ENCODE measurements around the gene GEMIN5.
A peak's percentile ranks its signal among the peaks of the same experiment; 100 is the strongest.

The GEMIN5 gene

GRCh38 chr5:154861946-154862345 is 76.1 kb downstream of the GEMIN5 start:
- Mint-ChIP-seq H3K27me3 (no peaks in the 10 kb centered on the region), H3K4me3 (peak overlapping the region; percentile 37 to 56), H3K9me3 (no peaks in the 10 kb centered on the region), H3K36me3 (ENCODE audit: insufficient read depth) (peaks cover 54% of the 10 kb centered on the region), H3K4me1 (ENCODE audit: low read depth in 2 of 2) (peaks cover 42 to 55% of the 10 kb centered on the region in 2 donors), H3K27ac (peak overlapping the region; percentile 96 to 99)
- ATAC-seq (replicated peaks) (no peak), DNase-seq (no peak)

GRCh38 chr5:154860765-154861164 is 77.2 kb downstream of the GEMIN5 start:
- no peak for ATAC-seq (replicated peaks)
- peak overlapping the region; percentile 91 to 98 for H3K4me3 Mint-ChIP-seq
- H3K27ac Mint-ChIP-seq = peak overlapping the region; percentile 96 to 99
- no peaks in the 10 kb centered on the region for H3K27me3 Mint-ChIP-seq
- peaks cover 42% of the 10 kb centered on the region for H3K36me3 Mint-ChIP-seq (ENCODE audit: insufficient read depth)
- no peaks in the 10 kb centered on the region for H3K9me3 Mint-ChIP-seq
- no peak for DNase-seq
- H3K4me1 Mint-ChIP-seq (ENCODE audit: low read depth in 2 of 2) = peaks cover 41 to 51% of the 10 kb centered on the region in 2 donors

GRCh38 chr5:154860123-154860522 is 77.9 kb downstream of the GEMIN5 start:
- H3K27me3 Mint-ChIP-seq = no peaks in the 10 kb centered on the region
- H3K36me3 Mint-ChIP-seq (ENCODE audit: insufficient read depth) = peaks cover 36% of the 10 kb centered on the region
- no peak for ATAC-seq (replicated peaks)
- H3K4me3 Mint-ChIP-seq = peak overlapping the region; percentile 91 to 98
- H3K4me1 Mint-ChIP-seq (ENCODE audit: low read depth in 2 of 2) = peaks cover 41 to 51% of the 10 kb centered on the region in 2 donors
- H3K27ac Mint-ChIP-seq = peak overlapping the region; percentile 96 to 99
- DNase-seq = no peak
- H3K9me3 Mint-ChIP-seq = no peaks in the 10 kb centered on the region

- H3K9me3 Mint-ChIP-seq = no peaks in the 10 kb centered on the region
- peak overlapping the region; percentile 91 to 98 for H3K4me3 Mint-ChIP-seq
- H3K27me3 Mint-ChIP-seq = no peaks in the 10 kb centered on the region
- peak overlapping the region; percentile 96 to 99 for H3K27ac Mint-ChIP-seq
- H3K36me3 Mint-ChIP-seq (ENCODE audit: insufficient read depth) = peaks cover 27% of the 10 kb centered on the region
- DNase-seq = peak in 1 of 3 experiments; percentile 21
- peaks cover 41 to 51% of the 10 kb centered on the region in 2 donors for H3K4me1 Mint-ChIP-seq (ENCODE audit: low read depth in 2 of 2)
- ATAC-seq (replicated peaks) = no peak
These were observed 78.8 kb downstream of the GEMIN5 start for GRCh38 chr5:154858972-154859871.

GRCh38 chr5:154858297-154858971 is 79.6 kb downstream of the GEMIN5 start, which contains the start of gene CNOT8:
CNOT8 (plus strand) TSS chr5:154858627; CDS start chr5:154863279, 4,652 bp downstream.
- H3K4me3 Mint-ChIP-seq = peak within 1 kb of the TSS; percentile 91 to 98
- peak within 1 kb of the TSS; percentile 96 to 99 for H3K27ac Mint-ChIP-seq

GRCh38 chr5:154857530-154858296 is 80.3 kb downstream of the GEMIN5 start:
- DNase-seq (peak; percentile 82 to 85 (median 84)), ATAC-seq (replicated peaks) (peak; percentile 63)
- H3K27me3 Mint-ChIP-seq = no peaks in the 10 kb centered on the region
- peak overlapping the region; percentile 91 to 98 for H3K4me3 Mint-ChIP-seq
- no peaks in the 10 kb centered on the region for H3K9me3 Mint-ChIP-seq
- H3K4me1 Mint-ChIP-seq (ENCODE audit: low read depth in 2 of 2) = peaks cover 34 to 47% of the 10 kb centered on the region in 2 donors
- H3K36me3 Mint-ChIP-seq (ENCODE audit: insufficient read depth) = peaks cover 20% of the 10 kb centered on the region
- peak overlapping the region; percentile 96 to 99 for H3K27ac Mint-ChIP-seq

More at GRCh38 chr5:154858297-154858971, 79.6 kb downstream of the GEMIN5 start, which contains the start of gene CNOT8:
- DNase-seq (peak; percentile 97 to 99 (median 97)), ATAC-seq (replicated peaks) (peak; percentile 77)
- Mint-ChIP-seq H3K9me3 (no peaks in the 10 kb centered on the region), H3K36me3 (ENCODE audit: insufficient read depth) (peaks cover 20% of the 10 kb centered on the region), H3K27me3 (no peaks in the 10 kb centered on the region), H3K4me1 (ENCODE audit: low read depth in 2 of 2) (peaks cover 40 to 51% of the 10 kb centered on the region in 2 donors)

GRCh38 chr5:154851351-154851750 is 86.7 kb downstream of the GEMIN5 start:
- Mint-ChIP-seq H3K9me3 (no peaks in the 10 kb centered on the region), H3K4me3 (no peak overlapping the region), H3K27ac (no peak overlapping the region), H3K4me1 (ENCODE audit: low read depth in 2 of 2) (no peaks in the 10 kb centered on the region), H3K27me3 (no peaks in the 10 kb centered on the region), H3K36me3 (ENCODE audit: insufficient read depth) (peaks cover 5% of the 10 kb centered on the region)
- ATAC-seq (replicated peaks) (no peak), DNase-seq (no peak)

- Mint-ChIP-seq H3K4me1 (ENCODE audit: low read depth in 2 of 2) (no peaks in the 10 kb centered on the region), H3K9me3 (no peaks in the 10 kb centered on the region), H3K27ac (peak within 1 kb of the TSS in 1 of 2 donors; percentile 38), H3K36me3 (ENCODE audit: insufficient read depth) (peaks cover 5% of the 10 kb centered on the region), H3K4me3 (no peak within 1 kb of the TSS), H3K27me3 (no peaks in the 10 kb centered on the region)
- no peak for ATAC-seq (replicated peaks)
- no peak for DNase-seq
These were observed 87.6 kb downstream of the GEMIN5 start, which contains the start of gene FAXDC2 for GRCh38 chr5:154850255-154851062. FAXDC2 (minus strand) TSS chr5:154850603; CDS start chr5:154838178, 12,425 bp downstream.

GRCh38 chr5:154849791-154850201 is 88.2 kb downstream of the GEMIN5 start:
- H3K27me3 Mint-ChIP-seq = no peaks in the 10 kb centered on the region

GRCh38 chr5:154849264-154849785 is 88.7 kb downstream of the GEMIN5 start:
- Mint-ChIP-seq H3K4me1 (ENCODE audit: low read depth in 2 of 2) (no peaks in the 10 kb centered on the region), H3K9me3 (no peaks in the 10 kb centered on the region), H3K27me3 (no peaks in the 10 kb centered on the region), H3K4me3 (no peak overlapping the region), H3K27ac (no peak overlapping the region), H3K36me3 (ENCODE audit: insufficient read depth) (peaks cover 5% of the 10 kb centered on the region)
- no peak for DNase-seq
- no peak for ATAC-seq (replicated peaks)

More at GRCh38 chr5:154849791-154850201, 88.2 kb downstream of the GEMIN5 start:
- DNase-seq = no peak
- Mint-ChIP-seq H3K4me1 (ENCODE audit: low read depth in 2 of 2) (no peaks in the 10 kb centered on the region), H3K36me3 (ENCODE audit: insufficient read depth) (peaks cover 5% of the 10 kb centered on the region), H3K9me3 (no peaks in the 10 kb centered on the region), H3K27ac (peak overlapping the region in 1 of 2 donors; percentile 38), H3K4me3 (no peak overlapping the region)
- ATAC-seq (replicated peaks) = no peak

GRCh38 chr5:154844809-154845208 is 93.2 kb downstream of the GEMIN5 start:
- peaks cover 5% of the 10 kb centered on the region for H3K36me3 Mint-ChIP-seq (ENCODE audit: insufficient read depth)
- no peaks in the 10 kb centered on the region for H3K4me1 Mint-ChIP-seq (ENCODE audit: low read depth in 2 of 2)
- DNase-seq (no peak), ATAC-seq (replicated peaks) (no peak)
- no peaks in the 10 kb centered on the region for H3K9me3 Mint-ChIP-seq
- no peak overlapping the region for H3K4me3 Mint-ChIP-seq
- H3K27me3 Mint-ChIP-seq = no peaks in the 10 kb centered on the region
- H3K27ac Mint-ChIP-seq = no peak overlapping the region
